GM23338 (cell line): ENCODE measurements around the gene BCL11B. TPM values are rescaled to one million over a fixed set of nuclear protein-coding genes. Genes with fewer than 3 reads are reported as not detected.

Experiments
- ATAC-seq: fragments of 200-7000 bp; cut with Tn5 transposase; 3 replicates; pipeline ENCODE4 v1.9.1; 2020
- DNase-seq: peaks from one replicate; pipeline ENCODE4 v3.0.0-alpha.2; 2015; ENCODE audit warnings: low spot score
- H2AFZ ChIP-seq: fragments of 200-600 bp; sonication (generic); 2 replicates; pipeline ENCODE4 v1.8.0; 2016; ENCODE audit warnings: antibody characterized with exemption, mild to moderate bottlenecking, moderate library complexity
- H3F3A ChIP-seq: fragments of 200-600 bp; sonication (generic); replicated peaks from 2 replicates; pipeline ENCODE4 v1.8.0; 2017; ENCODE audit warnings: antibody characterized with exemption, mixed run types, low read depth
- H3K27ac ChIP-seq: fragments of 200-600 bp; sonication (generic); 2 replicates; pipeline ENCODE4 v1.6.1; 2016; ENCODE audit warnings: low read depth
- H3K27me3 ChIP-seq: fragments of 200-600 bp; sonication (generic); 2 replicates; pipeline ENCODE4 v1.8.0; 2016; ENCODE audit warnings: mild to moderate bottlenecking, mixed run types, moderate library complexity; ENCODE audit not compliant: insufficient read depth
- H3K36me3 ChIP-seq: fragments of 200-600 bp; sonication (generic); 2 replicates; pipeline ENCODE4 v1.8.0; 2016; ENCODE audit warnings: mild to moderate bottlenecking; ENCODE audit not compliant: insufficient read depth
- H3K4me1 ChIP-seq: fragments of 200-600 bp; sonication (generic); 2 replicates; pipeline ENCODE4 v1.8.0; 2016; ENCODE audit warnings: mild to moderate bottlenecking, moderate library complexity; ENCODE audit not compliant: insufficient read depth
- H3K4me2 ChIP-seq: fragments of 200-600 bp; sonication (generic); 2 replicates; pipeline ENCODE4 v1.7.1; 2017; ENCODE audit warnings: mixed run types
- H3K4me3 ChIP-seq: fragments of 200-600 bp; sonication (generic); 2 replicates; pipeline ENCODE4 v1.6.1; 2016; ENCODE audit warnings: mixed run types
- H3K79me2 ChIP-seq: fragments of 200-600 bp; sonication (generic); replicated peaks from 2 replicates; pipeline ENCODE4 v1.8.0; 2017; ENCODE audit warnings: mild to moderate bottlenecking; ENCODE audit not compliant: insufficient read depth
- H3K9me2 ChIP-seq: fragments of 200-600 bp; sonication (generic); 2 replicates; pipeline ENCODE4 v1.8.0; 2017; ENCODE audit not compliant: insufficient read depth
- H4K20me1 ChIP-seq: fragments of 200-600 bp; sonication (generic); replicated peaks from 2 replicates; pipeline ENCODE4 v1.8.0; 2017; ENCODE audit warnings: mild to moderate bottlenecking; ENCODE audit not compliant: insufficient read depth
- H3K27ac Mint-ChIP-seq: 2 replicates; pipeline ENCODE4 v1.8.0; 2020; ENCODE audit warnings: inconsistent platforms, mild to moderate bottlenecking, moderate library complexity, mixed read lengths
- H3K27me3 Mint-ChIP-seq: 3 replicates; pipeline ENCODE4 v1.8.0; 2022; ENCODE audit warnings: low read depth, mild to moderate bottlenecking, moderate library complexity, mixed read lengths, inconsistent platforms; ENCODE audit not compliant: insufficient read depth, poor library complexity
- H3K36me3 Mint-ChIP-seq: 3 replicates; pipeline ENCODE4 v1.8.0; 2021; ENCODE audit warnings: low read depth, mild to moderate bottlenecking, inconsistent platforms, moderate library complexity, mixed read lengths
- H3K4me1 Mint-ChIP-seq: 3 replicates; pipeline ENCODE4 v1.8.0; 2020; ENCODE audit warnings: mild to moderate bottlenecking, inconsistent platforms, mixed read lengths
- H3K4me3 Mint-ChIP-seq: 3 replicates; pipeline ENCODE4 v1.8.0; 2021; ENCODE audit warnings: moderate library complexity, mild to moderate bottlenecking, inconsistent platforms, mixed read lengths
- H3K9me3 Mint-ChIP-seq: 3 replicates; pipeline ENCODE4 v1.8.0; 2020; ENCODE audit warnings: moderate library complexity, mild to moderate bottlenecking, inconsistent platforms, mixed read lengths
- CREB1 ChIP-seq: fragments of 250-450 bp; sonication (Bioruptor Pico); IDR thresholded peaks from 2 replicates; pipeline ENCODE4 v1.5.0; 2020; ENCODE audit warnings: low read depth, mild to moderate bottlenecking, moderate library complexity
- EZH2 ChIP-seq: fragments of 200-600 bp; sonication (generic); IDR thresholded peaks from one replicate; pipeline ENCODE4 v1.8.0; 2017; ENCODE audit warnings: antibody characterized with exemption, mild to moderate bottlenecking, low read depth; ENCODE audit not compliant: unreplicated experiment
- EZH2phosphoT487 ChIP-seq: fragments of 200-600 bp; sonication (generic); IDR thresholded peaks from one replicate; pipeline ENCODE4 v1.8.1; 2018; ENCODE audit warnings: antibody characterized with exemption; ENCODE audit not compliant: unreplicated experiment
- REST ChIP-seq: IDR thresholded peaks from one replicate; pipeline ENCODE4 v1.6.1; 2018; ENCODE audit warnings: antibody characterized with exemption; ENCODE audit not compliant: unreplicated experiment
- ZNF114 ChIP-seq: fragments of 250-450 bp; sonication (Bioruptor Pico); IDR thresholded peaks from 2 replicates; pipeline ENCODE4 v1.5.0; 2020; ENCODE audit warnings: mild to moderate bottlenecking, moderate library complexity
- ZNF462 ChIP-seq: fragments of 250-450 bp; sonication (Bioruptor Pico); IDR thresholded peaks from 2 replicates; pipeline ENCODE4 v1.5.0; 2020; ENCODE audit warnings: mild to moderate bottlenecking, moderate library complexity
- polyA plus RNA-seq: library from polyadenylated mRNA; unstranded; fragments of >200 nt; fragmentation: Nextera tagmentation; extraction: Ambion mirVana; gene quantifications from 2 replicates; pipeline ENCODE4 v1.2.1, GENCODE V29; 2016
- total RNA-seq: library from RNA; depleted of rRNA; stranded (reverse); fragments of >200 nt; shearing (Covaris generic); gene quantifications from 2 replicates; pipeline ENCODE4 v1.2.3, GENCODE V29; 2014

The BCL11B gene
- total and polyA plus RNA-seq, 2 experiments from 2014 or later, result 2.4 to 6.7 TPM

GRCh38 chr14:99156090-99156425, 115.9 kb downstream of the BCL11B start (continued):
- TF ChIP-seq REST, result no peak
- TF ChIP-seq ZNF114 (CRISPR knock-in tag), result no peak

- no peaks in the 10 kb centered on the region for H3K4me1 ChIP-seq
- no peak overlapping the region for H3K4me2 ChIP-seq
- Mint-ChIP-seq H3K4me3 (no peak overlapping the region), H3K27me3 (peaks cover 9% of the 10 kb centered on the region), H3K36me3 (no peaks in the 10 kb centered on the region), H3K9me3 (no peaks in the 10 kb centered on the region), H3K27ac (no peak overlapping the region), H3K4me1 (peaks cover 4% of the 10 kb centered on the region; the same call in 2 of the 3 replicates)
- H3F3A ChIP-seq, result no peaks in the 10 kb centered on the region
- H2AFZ ChIP-seq, result no peak overlapping the region
- H3K27ac ChIP-seq, result no peak overlapping the region
- no peak for TF ChIP-seq EZH2
- TF ChIP-seq ZNF114 (CRISPR knock-in tag), result no peak
- no peak for TF ChIP-seq EZH2phosphoT487
- DNase-seq (no peak), ATAC-seq (no peak)
- no peaks in the 10 kb centered on the region for H3K27me3 ChIP-seq
- H3K36me3 ChIP-seq, result no peaks in the 10 kb centered on the region
- no peaks in the 10 kb centered on the region for H3K79me2 ChIP-seq
- no peaks in the 10 kb centered on the region for H4K20me1 ChIP-seq
- H3K4me3 ChIP-seq, result no peak overlapping the region
- no peaks in the 10 kb centered on the region for H3K9me2 ChIP-seq
These were observed 116.6 kb downstream of the BCL11B start for GRCh38 chr14:99155173-99156089.

- H3F3A ChIP-seq, result no peaks in the 10 kb centered on the region
- no peaks in the 10 kb centered on the region for H3K27me3 Mint-ChIP-seq
- H2AFZ ChIP-seq, result no peak overlapping the region
- H3K4me2 ChIP-seq, result no peak overlapping the region
- peaks cover 4% of the 10 kb centered on the region; the same call in 2 of the 3 replicates for H3K4me1 Mint-ChIP-seq
- no peak overlapping the region for H3K27ac Mint-ChIP-seq
- no peaks in the 10 kb centered on the region for H3K9me3 Mint-ChIP-seq
- H3K9me2 ChIP-seq, result no peaks in the 10 kb centered on the region
- H3K4me3 Mint-ChIP-seq, result no peak overlapping the region
- no peak overlapping the region for H3K4me3 ChIP-seq
- ATAC-seq (no peak), DNase-seq (no peak)
- no peaks in the 10 kb centered on the region for H4K20me1 ChIP-seq
- H3K36me3 Mint-ChIP-seq, result no peaks in the 10 kb centered on the region
- H3K79me2 ChIP-seq, result no peaks in the 10 kb centered on the region
- H3K4me1 ChIP-seq, result no peaks in the 10 kb centered on the region
- no peak overlapping the region for H3K27ac ChIP-seq
- H3K27me3 ChIP-seq, result no peaks in the 10 kb centered on the region
- no peaks in the 10 kb centered on the region for H3K36me3 ChIP-seq
- no peak for TF ChIP-seq CREB1 (CRISPR knock-in tag)
- no peak for TF ChIP-seq ZNF462 (CRISPR knock-in tag)
These were observed 121.8 kb downstream of the BCL11B start for GRCh38 chr14:99150236-99150635.
